PC-9 (cell line): ENCODE results near the gene HPN. TPM values are rescaled to one million over a fixed set of nuclear protein-coding genes. Genes with fewer than 3 reads are reported as not detected.

Experiments
- BruUV-seq: library from RNA; stranded (reverse); fragments of 400-500 nt; replicated peaks from 2 replicates; lab custom pipeline; 2021; lab: Mats Ljungman, UMichigan
- CTCF ChIA-PET: fragments of 300-600 bp; sonication (Branson Sonifier 250); formaldehyde crosslinking; loops from one replicate; lab custom pipeline; 2022; ENCODE audit warnings: antibody characterized with exemption; lab: Charles Lee
- POLR2A ChIA-PET: fragments of 300-600 bp; sonication (Branson Sonifier 250); formaldehyde crosslinking; loops from one replicate; lab custom pipeline; 2022; ENCODE audit warnings: antibody characterized with exemption; ENCODE audit not compliant: unreplicated experiment; lab: Charles Lee
- DNase-seq, 2 experiments: peaks; one replicate each; pipeline versions ENCODE4 v3.0.0 to v3.0.0-alpha.2; 2015 to 2022; ENCODE audit warnings: mixed read lengths in 1 of 2
- H2AFZ ChIP-seq: fragments of 200-600 bp; sonication (generic); 2 replicates; pipeline ENCODE4 v1.8.1; 2017; ENCODE audit warnings: antibody characterized with exemption
- H3F3A ChIP-seq: fragments of 200-600 bp; sonication (generic); 2 replicates; pipeline ENCODE4 v1.8.1; 2017; ENCODE audit warnings: antibody characterized with exemption, mild to moderate bottlenecking, low read depth; ENCODE audit not compliant: insufficient read depth
- H3K27ac ChIP-seq: fragments of 200-600 bp; sonication (generic); 2 replicates; pipeline ENCODE4 v1.6.1; 2016; ENCODE audit warnings: mixed run types
- H3K27me3 ChIP-seq: fragments of 200-600 bp; sonication (generic); 2 replicates; pipeline ENCODE4 v1.6.1; 2016; ENCODE audit warnings: low read depth, mixed run types; ENCODE audit not compliant: insufficient read depth
- H3K36me3 ChIP-seq: fragments of 200-600 bp; sonication (generic); 2 replicates; pipeline ENCODE4 v1.6.1; 2016; ENCODE audit warnings: low read depth, mixed run types
- H3K4me1 ChIP-seq: fragments of 200-600 bp; sonication (generic); replicated peaks from 2 replicates; pipeline ENCODE4 v1.6.1; 2016; ENCODE audit warnings: mixed run types; ENCODE audit not compliant: insufficient read depth
- H3K4me2 ChIP-seq: fragments of 200-600 bp; sonication (generic); 2 replicates; pipeline ENCODE4 v1.6.1; 2017; ENCODE audit warnings: mixed run types
- H3K4me3 ChIP-seq: fragments of 200-600 bp; sonication (generic); 2 replicates; pipeline ENCODE4 v1.6.1; 2016; ENCODE audit warnings: mixed run types
- H3K79me2 ChIP-seq: fragments of 200-600 bp; sonication (generic); 2 replicates; pipeline ENCODE4 v1.6.1; 2017; ENCODE audit warnings: low read depth, mixed run types
- H3K9me2 ChIP-seq: fragments of 200-600 bp; sonication (generic); 2 replicates; pipeline ENCODE4 v1.8.1; 2017; ENCODE audit warnings: mild to moderate bottlenecking; ENCODE audit not compliant: insufficient read depth
- H3K9me3 ChIP-seq: fragments of 200-600 bp; sonication (generic); 2 replicates; pipeline ENCODE4 v1.8.1; 2016; ENCODE audit warnings: low read depth; ENCODE audit not compliant: insufficient read depth
- H4K20me1 ChIP-seq: fragments of 200-600 bp; sonication (generic); 2 replicates; pipeline ENCODE4 v1.8.1; 2017; ENCODE audit not compliant: insufficient read depth
- CTCF ChIP-seq: fragments of 200-600 bp; sonication (generic); conservative IDR thresholded peaks from 2 replicates; pipeline ENCODE4 v1.6.1; 2017; ENCODE audit warnings: mixed run types, antibody characterized with exemption, mild to moderate bottlenecking, moderate library complexity
- EZH2 ChIP-seq: fragments of 200-600 bp; sonication (generic); IDR thresholded peaks from 2 replicates; pipeline ENCODE4 v1.8.0; 2017; ENCODE audit warnings: antibody characterized with exemption, low read depth
- intact Hi-C: fragments of 100-400 bp; cut with micrococcal nuclease; formaldehyde crosslinking; loops from one replicate; pipeline ENCODE4 v1.10.0; 2022; ENCODE audit not compliant: unreplicated experiment
- total RNA-seq: library from RNA; stranded (reverse); gene quantifications from 2 replicates; pipeline ENCODE4 v1.2.3, GENCODE V29; 2021

The HPN gene
- total RNA-seq, 1 experiment from 2014 or later, result 12.3 TPM

DNA sequence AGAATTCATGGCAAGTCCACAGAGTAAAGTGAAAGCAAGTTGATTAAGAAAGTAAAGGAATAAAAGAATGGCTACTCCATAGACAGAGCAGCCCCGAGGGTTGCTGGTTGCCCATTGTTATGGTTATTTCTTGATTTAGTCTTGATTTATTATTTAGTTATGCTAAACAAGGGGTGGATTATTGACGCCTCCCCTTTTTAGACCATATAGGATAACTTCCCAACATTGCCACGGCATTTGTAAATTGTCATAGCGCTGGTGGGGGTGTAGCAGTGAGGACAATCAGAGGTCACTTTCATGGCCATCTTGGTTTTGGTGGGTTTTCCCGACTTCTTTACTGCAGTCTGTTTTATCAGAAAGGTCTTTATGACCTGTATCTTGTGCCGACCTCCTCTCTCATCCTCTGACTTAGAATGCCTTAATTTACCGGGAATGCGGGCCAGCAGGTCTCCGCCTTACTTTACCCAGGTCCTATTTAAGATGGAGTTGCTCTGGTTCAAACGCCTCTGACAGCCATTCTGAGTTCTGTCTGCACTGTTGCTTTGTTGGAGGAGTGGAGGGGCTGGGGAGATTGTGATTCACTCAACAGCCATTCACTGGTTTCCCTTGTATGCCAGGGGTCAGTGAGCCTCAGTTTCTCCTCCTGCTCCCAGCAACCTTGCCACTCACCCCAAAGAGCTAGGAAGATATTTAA, 27.6 kb downstream of the HPN start:
- TF ChIP-seq CTCF (no peak), EZH2 (no peak)
- H3K79me2 ChIP-seq, result no peaks in the 10 kb centered on the region
- intact Hi-C loops, result loop anchor here (1.0 to 5.0 kb wide), 4 partner anchors 19 to 198 kb away; partner anchors contain the start of genes LSR and USF2

GRCh38 chr19:35069696-35070095, 28.2 kb downstream of the HPN start:
- no peak for DNase-seq
- POLR2A ChIA-PET, result no interaction called here

More for the DNA sequence above, 27.6 kb downstream of the HPN start:
- peaks cover 10% of the 10 kb centered on the region; the same call in 1 of the 2 replicates for H3F3A ChIP-seq
- H3K4me2 ChIP-seq, result peak overlapping the region; percentile 71
- peaks cover 23% of the 10 kb centered on the region for H3K4me1 ChIP-seq
- no peaks in the 10 kb centered on the region for H4K20me1 ChIP-seq
- H3K9me3 ChIP-seq, result no peaks in the 10 kb centered on the region
- no TSS peak for BruUV-seq
- DNase-seq, result no peak
- peak overlapping the region; percentile 48 for H3K27ac ChIP-seq
- no peaks in the 10 kb centered on the region for H3K27me3 ChIP-seq
- POLR2A ChIA-PET, result no interaction called here
- no peaks in the 10 kb centered on the region for H3K36me3 ChIP-seq
- H3K9me2 ChIP-seq, result no peaks in the 10 kb centered on the region
- peak overlapping the region; percentile 73; the same call in 1 of the 2 replicates for H2AFZ ChIP-seq
- CTCF ChIA-PET, result interaction anchor here (0.5 to 1.1 kb wide), 2 partner anchors 72 kb away, joined by 3 read pairs; no protein-coding TSS in a partner anchor
- H3K4me3 ChIP-seq, result peak overlapping the region; percentile 21; the same call in 1 of the 2 replicates

DNA sequence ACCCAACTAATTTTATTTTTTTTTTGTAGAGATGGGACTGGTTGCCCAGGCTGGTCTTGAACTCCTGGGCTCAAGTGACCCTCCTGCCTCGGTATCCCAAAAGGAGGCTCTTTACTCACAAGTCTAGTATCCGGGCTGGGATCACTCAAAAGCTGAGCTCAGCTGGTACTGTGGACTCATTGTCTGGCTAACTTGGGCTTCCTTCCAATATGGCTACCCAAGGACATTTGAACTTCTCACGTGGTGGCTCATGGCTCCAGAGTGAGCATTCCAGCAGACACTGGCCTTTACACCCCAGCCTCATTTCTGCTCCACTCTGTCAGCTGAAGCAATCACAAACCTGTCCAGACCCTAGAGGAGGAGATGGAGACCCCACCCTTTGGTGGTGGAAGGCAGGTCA, 28.9 kb downstream of the HPN start:
- H3K79me2 ChIP-seq, result no peaks in the 10 kb centered on the region
- H3K4me3 ChIP-seq, result no peak overlapping the region
- H3K4me2 ChIP-seq, result no peak overlapping the region
- no peaks in the 10 kb centered on the region for H3K27me3 ChIP-seq
- DNase-seq, result no peak
- peaks cover 23% of the 10 kb centered on the region for H3K4me1 ChIP-seq
- TF ChIP-seq EZH2 (no peak), CTCF (no peak)
- no peak overlapping the region for H2AFZ ChIP-seq
- peaks cover 10% of the 10 kb centered on the region; the same call in 1 of the 2 replicates for H3F3A ChIP-seq
- H4K20me1 ChIP-seq, result no peaks in the 10 kb centered on the region
- no peaks in the 10 kb centered on the region for H3K9me2 ChIP-seq
- no peaks in the 10 kb centered on the region for H3K36me3 ChIP-seq
- ChIA-PET POLR2A (no interaction called here), CTCF (interaction anchor here (0.6 kb wide), 1 partner anchor 20 kb away, joined by 4 read pairs; no protein-coding TSS in a partner anchor)
- no peak overlapping the region for H3K27ac ChIP-seq
- BruUV-seq, result no TSS peak
- no peaks in the 10 kb centered on the region for H3K9me3 ChIP-seq
- intact Hi-C loops, result no loop called here

More at GRCh38 chr19:35069696-35070095, 28.2 kb downstream of the HPN start:
- no TSS peak for BruUV-seq
- Histone ChIP-seq H3K9me3 (no peaks in the 10 kb centered on the region), H3K9me2 (no peaks in the 10 kb centered on the region), H3K36me3 (no peaks in the 10 kb centered on the region), H3K79me2 (no peaks in the 10 kb centered on the region), H2AFZ (no peak overlapping the region), H4K20me1 (no peaks in the 10 kb centered on the region), H3K4me3 (no peak overlapping the region), H3K4me1 (peaks cover 23% of the 10 kb centered on the region), H3K27me3 (no peaks in the 10 kb centered on the region), H3K4me2 (no peak overlapping the region), H3F3A (peaks cover 10% of the 10 kb centered on the region; the same call in 1 of the 2 replicates), H3K27ac (no peak overlapping the region)
- CTCF ChIA-PET, result interaction anchor here (1.1 kb wide), 1 partner anchor 71 kb away, joined by 3 read pairs; no protein-coding TSS in a partner anchor
- intact Hi-C loops, result loop anchor here (5.0 kb wide), 3 partner anchors 97 to 198 kb away; partner anchors contain the start of genes LSR and USF2
- TF ChIP-seq CTCF, result no peak
- TF ChIP-seq EZH2, result no peak
